Astrocyte of the spinal cord (primary cell): ENCODE results near the gene LRP1B.

ENCODE experiments used
- DNase-seq: peaks from one replicate; pipeline ENCODE4 v3.0.0; 2011; ENCODE audit warnings: low read depth, low spot score
- H3K4me3 ChIP-seq: 2 replicates; pipeline ENCODE4 v1.5.1; 2011; ENCODE audit warnings: low read depth, mild to moderate bottlenecking, low read length, moderate library complexity
- CTCF ChIP-seq: IDR thresholded peaks from 2 replicates; pipeline ENCODE4 v1.5.1; 2012; ENCODE audit warnings: low read depth, mild to moderate bottlenecking, low read length, inconsistent platforms
- in situ Hi-C: cut with HindIII; loops from 2 replicates; pipeline ENCODE4 v1.10.0; 2017; ENCODE audit warnings: low sequenced_read_pairs

The LRP1B gene

GRCh38 chr2:142041105-142041504 lies 89.7 kb downstream of the LRP1B start:
- in situ Hi-C loops = no loop called here
- peak; percentile 73 for DNase-seq
- H3K4me3 ChIP-seq = no peak overlapping the region
- no peak for TF ChIP-seq CTCF

- no peak for TF ChIP-seq CTCF
- no peak overlapping the region for H3K4me3 ChIP-seq
- in situ Hi-C loops = no loop called here
- DNase-seq = no peak
Measured at GRCh38 chr2:142040556-142040955, 90.3 kb downstream of the LRP1B start.

- in situ Hi-C loops = no loop called here
- DNase-seq = peak; percentile 32
- no peak for TF ChIP-seq CTCF
- no peak overlapping the region for H3K4me3 ChIP-seq
Measured at GRCh38 chr2:142038826-142039225, 92.0 kb downstream of the LRP1B start.

GRCh38 chr2:142037744-142038143 lies 93.1 kb downstream of the LRP1B start:
- in situ Hi-C loops = no loop called here
- peak; percentile 20 for DNase-seq
- H3K4me3 ChIP-seq = no peak overlapping the region
- TF ChIP-seq CTCF = no peak

GRCh38 chr2:142037066-142037465 lies 93.8 kb downstream of the LRP1B start:
- DNase-seq = peak; percentile 71
- no peak overlapping the region for H3K4me3 ChIP-seq
- no peak for TF ChIP-seq CTCF
- in situ Hi-C loops = no loop called here

DNA sequence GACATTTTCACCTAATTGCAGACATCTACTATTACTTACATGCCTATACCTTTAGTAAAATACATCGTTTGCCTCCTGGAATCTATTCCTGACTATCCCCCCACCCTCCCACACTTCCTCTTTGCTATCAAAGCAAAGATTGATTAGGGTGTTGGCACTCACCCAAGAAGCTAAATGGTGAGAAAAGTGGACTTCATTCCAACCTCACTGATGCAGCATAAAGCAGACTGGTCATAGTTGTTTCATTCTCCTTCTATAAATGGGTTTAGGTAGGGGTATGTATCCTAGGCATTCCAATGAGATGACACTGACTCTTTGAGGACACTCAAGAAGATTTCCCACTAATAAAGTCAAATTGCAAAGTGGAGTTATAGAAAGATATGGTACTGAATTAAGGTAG lies 97.4 kb downstream of the LRP1B start:
- in situ Hi-C loops = no loop called here
- no peak for TF ChIP-seq CTCF
- peak; percentile 55 for DNase-seq
- no peak overlapping the region for H3K4me3 ChIP-seq

GRCh38 chr2:142031656-142032055 lies 99.2 kb downstream of the LRP1B start:
- DNase-seq = no peak
- no peak overlapping the region for H3K4me3 ChIP-seq
- no peak for TF ChIP-seq CTCF
- in situ Hi-C loops = no loop called here
